Measurements from ENCODE around the gene KAZN.

The KAZN gene

DNA sequence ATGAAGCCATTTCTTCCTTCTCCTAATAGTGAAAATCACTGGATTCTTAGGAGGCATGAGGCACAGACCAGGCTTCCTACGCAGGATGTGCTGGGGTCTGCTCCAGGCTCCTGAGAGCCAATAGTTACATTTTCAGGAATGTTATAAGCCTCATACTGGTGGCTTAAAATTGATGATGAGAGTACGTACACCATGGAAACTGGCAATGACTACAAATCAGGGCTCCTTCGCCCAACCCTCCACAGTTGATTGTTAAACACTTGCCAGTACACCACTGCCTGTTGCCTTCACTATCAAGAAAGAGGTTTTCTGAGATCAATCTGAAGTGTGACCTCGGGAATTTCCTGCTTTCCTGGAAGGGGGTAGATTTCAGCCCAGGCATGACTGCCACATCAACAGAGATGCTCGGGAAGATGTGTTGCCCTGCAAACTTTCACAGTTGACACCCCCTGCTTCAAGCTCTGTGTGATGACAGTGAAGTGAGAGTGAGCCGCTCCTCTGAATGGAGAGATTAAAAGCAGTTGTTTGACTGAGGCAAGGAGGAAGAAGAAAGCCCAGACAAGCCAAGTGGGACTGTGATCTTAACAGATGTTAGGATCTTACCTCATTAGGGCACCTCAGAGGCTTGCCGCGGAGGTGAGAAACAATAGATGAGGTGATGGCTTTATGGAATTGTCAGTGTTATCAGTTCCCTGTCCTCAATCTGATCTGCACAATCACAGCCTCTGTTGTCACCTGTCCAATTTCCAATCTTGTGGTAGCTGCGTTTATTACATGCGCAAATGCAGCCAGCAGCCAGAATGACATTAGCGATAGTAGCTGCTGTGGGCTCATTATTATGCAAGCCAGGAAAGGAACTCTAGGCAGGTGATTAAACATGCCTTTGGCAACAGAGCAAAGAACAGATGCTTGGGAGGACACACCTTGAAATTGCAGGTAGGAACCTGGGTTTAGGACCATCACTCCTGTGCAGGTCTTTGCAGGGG is 277.3 kb downstream of the KAZN start:
- in situ Hi-C loops (cut with HindIII; ENCODE audit: low sequenced_read_pairs) = loop anchor here (25.0 kb wide), 1 partner anchor 211 kb away; no protein-coding TSS in a partner anchor

GRCh38 chr1:14876747-14877146 is 278.3 kb downstream of the KAZN start:
- in situ Hi-C loops (cut with HindIII; ENCODE audit: low sequenced_read_pairs) = loop anchor here (25.0 kb wide), 1 partner anchor 211 kb away; no protein-coding TSS in a partner anchor

DNA sequence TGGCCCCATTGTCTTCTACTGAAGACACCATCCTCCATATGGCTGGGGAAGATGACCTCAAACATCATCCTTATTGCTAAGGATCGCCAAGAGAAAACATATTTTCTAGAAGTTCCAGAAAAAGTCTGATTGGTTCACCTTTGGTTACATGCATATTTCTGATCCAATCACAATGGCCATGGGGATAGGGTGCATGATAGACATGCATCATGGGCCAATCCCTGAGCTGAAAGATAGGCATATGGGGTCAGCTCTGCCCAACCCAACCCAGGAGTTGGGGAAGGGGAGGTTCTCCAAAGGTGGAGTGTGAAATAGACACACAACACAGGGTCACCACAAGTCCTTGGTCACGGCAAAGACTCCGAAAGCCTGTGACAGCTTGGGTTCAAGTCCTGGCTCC is 278.7 kb downstream of the KAZN start:
- in situ Hi-C loops (cut with HindIII; ENCODE audit: low sequenced_read_pairs) = loop anchor here (25.0 kb wide), 1 partner anchor 210 kb away; no protein-coding TSS in a partner anchor

- in situ Hi-C loops (cut with HindIII; ENCODE audit: low sequenced_read_pairs) = loop anchor here (25.0 kb wide), 1 partner anchor 209 kb away; no protein-coding TSS in a partner anchor
Observed at GRCh38 chr1:14878124-14878523, 279.6 kb downstream of the KAZN start.

DNA sequence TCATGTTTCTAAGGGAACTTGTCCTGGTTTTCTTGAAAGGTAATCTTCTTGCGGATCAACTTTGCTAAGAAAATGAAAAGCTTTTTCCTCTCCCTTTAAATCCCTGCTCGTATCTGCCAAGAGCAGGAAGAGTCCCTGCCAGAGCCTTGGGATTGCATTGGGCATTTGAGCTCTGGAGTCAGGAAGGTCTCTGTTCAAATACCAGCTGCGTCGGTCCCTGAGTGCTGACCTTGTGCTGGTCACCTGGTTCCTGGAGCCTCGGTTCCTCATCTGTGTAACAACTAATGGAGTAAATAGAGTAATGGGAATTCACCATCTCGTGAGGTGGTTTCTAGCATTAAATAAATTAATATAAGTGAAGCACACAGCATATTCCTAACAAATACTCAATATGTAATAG is 280.5 kb downstream of the KAZN start:
- in situ Hi-C loops (cut with HindIII; ENCODE audit: low sequenced_read_pairs) = loop anchor here (25.0 kb wide), 1 partner anchor 208 kb away; no protein-coding TSS in a partner anchor

DNA sequence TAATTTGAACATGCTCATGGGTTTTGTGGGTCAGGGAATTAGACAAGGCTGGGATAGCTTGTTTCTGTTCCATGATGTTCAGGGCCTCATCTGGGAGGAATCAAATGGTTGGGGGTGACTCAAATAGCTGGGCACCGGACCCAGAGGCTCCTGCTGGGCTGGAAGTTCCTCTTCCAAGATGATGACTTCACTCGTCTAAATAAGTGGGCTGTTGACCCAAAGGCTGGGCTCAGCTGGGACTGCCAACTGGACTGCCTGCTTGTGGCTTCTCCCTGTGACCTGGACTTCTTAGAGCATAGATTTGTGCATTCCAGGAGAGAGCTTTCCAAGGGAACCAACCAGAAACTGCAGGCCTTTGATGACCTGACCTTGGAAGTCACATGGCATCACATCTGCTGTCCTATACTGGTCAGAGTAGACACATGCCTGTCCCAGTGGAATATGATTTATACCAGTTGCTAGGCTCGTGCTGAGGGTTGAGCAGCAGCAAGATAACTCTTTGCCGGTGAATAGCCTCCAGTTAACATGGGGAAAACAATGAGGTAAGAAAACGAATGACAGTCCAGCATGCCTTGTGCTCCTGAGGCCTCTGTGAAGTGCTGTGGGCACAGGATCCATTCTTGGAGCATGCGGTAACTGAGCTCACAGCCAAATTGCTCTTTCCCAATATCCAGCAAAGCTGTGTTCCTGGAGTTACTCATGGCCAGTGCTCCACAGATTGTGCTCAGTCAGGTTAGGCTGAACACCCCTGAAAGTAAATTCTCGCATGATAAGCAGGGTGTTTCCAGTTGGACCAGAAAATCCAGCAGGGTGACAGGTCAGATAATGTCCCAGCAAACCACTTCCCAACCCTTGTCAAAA is 282.2 kb downstream of the KAZN start:
- in situ Hi-C loops (cut with HindIII; ENCODE audit: low sequenced_read_pairs) = loop anchor here (25.0 kb wide), 1 partner anchor 207 kb away; no protein-coding TSS in a partner anchor

- in situ Hi-C loops (cut with HindIII; ENCODE audit: low sequenced_read_pairs) = loop anchor here (25.0 kb wide), 1 partner anchor 205 kb away; no protein-coding TSS in a partner anchor
Observed at GRCh38 chr1:14881775-14882672, 283.5 kb downstream of the KAZN start.

DNA sequence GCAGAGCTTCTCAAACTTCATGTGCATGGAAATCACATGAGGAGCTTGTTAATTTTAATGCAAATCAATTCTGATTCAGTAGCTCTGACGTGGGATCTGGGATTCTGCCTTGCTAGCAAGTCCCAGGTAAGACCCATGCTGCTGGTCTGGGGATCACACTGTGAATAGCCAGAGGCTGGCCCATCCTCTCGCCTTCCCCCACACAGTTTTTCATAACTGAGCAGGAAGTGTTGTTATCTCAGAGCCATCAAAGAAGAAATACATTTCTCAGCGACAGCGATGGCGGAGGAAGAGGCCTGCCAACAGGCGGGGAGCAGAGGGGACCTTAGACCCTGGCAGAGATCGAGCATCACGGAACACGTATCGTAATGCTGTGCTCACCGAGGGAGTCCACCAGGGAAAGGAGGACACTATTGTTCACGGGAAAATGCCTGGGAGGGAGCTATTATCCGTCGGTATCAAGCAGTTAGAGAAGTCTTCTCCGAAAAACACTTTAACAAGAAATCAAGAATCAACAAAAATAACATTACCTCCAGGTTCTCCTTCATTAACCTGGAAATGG is 286.2 kb downstream of the KAZN start:
- in situ Hi-C loops (cut with HindIII; ENCODE audit: low sequenced_read_pairs) = loop anchor here (25.0 kb wide), 1 partner anchor 203 kb away; no protein-coding TSS in a partner anchor

DNA sequence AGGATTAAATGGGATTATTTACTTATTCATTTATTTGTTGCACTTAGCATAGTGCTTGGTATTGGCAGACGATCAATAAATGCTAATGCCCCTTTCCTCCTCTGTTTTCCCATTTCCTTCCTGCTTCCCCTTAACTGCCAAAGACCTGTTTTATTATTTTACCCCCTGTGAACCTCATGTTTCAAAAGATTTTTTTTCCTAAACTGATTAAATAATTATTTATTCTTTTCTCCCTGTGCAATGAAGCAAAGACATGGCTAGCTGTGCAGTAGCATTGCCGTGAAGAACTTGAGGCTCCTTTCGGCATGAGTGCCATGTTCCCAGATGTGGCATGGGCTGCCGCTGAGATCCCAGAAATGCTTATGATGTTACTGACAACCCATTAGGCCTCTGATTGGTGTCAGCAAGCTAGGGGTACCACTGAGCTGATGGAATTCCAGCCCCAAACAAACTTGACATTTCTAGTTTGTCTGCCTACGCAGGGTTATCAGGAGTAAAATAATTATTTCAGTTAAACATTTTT is 288.6 kb downstream of the KAZN start:
- in situ Hi-C loops (cut with HindIII; ENCODE audit: low sequenced_read_pairs) = loop anchor here (25.0 kb wide), 1 partner anchor 200 kb away; no protein-coding TSS in a partner anchor

- in situ Hi-C loops (cut with HindIII; ENCODE audit: low sequenced_read_pairs) = loop anchor here (25.0 kb wide), 1 partner anchor 199 kb away; no protein-coding TSS in a partner anchor
Observed at GRCh38 chr1:14887764-14888350, 289.4 kb downstream of the KAZN start.

- in situ Hi-C loops (cut with HindIII; ENCODE audit: low sequenced_read_pairs) = loop anchor here (25.0 kb wide), 1 partner anchor 199 kb away; no protein-coding TSS in a partner anchor
Observed at GRCh38 chr1:14888374-14888773, 289.9 kb downstream of the KAZN start.

GRCh38 chr1:14889825-14890440 is 291.4 kb downstream of the KAZN start:
- in situ Hi-C loops (cut with HindIII; ENCODE audit: low sequenced_read_pairs) = loop anchor here (25.0 kb wide), 1 partner anchor 197 kb away; no protein-coding TSS in a partner anchor

DNA sequence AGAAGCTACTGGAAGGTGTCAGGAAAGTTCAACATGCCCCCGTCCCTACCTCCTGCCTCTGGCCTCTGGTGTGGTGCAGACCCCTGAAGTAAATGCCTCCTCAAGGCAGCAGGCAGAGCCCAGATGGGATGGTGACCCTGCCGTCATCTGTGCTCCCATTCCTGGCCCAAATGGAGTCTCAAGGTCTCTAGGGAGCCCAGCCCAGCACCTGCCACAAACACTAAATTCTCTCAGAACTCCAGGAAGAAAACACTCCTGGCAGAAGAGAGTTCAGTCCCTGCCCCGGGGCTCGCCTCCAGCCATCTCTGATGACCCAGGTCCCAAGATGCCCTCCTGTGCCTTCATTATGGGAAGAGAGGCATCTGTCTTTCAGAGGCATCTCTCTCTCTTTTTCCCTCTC is 293.5 kb downstream of the KAZN start:
- in situ Hi-C loops (cut with HindIII; ENCODE audit: low sequenced_read_pairs) = loop anchor here (25.0 kb wide), 1 partner anchor 195 kb away; no protein-coding TSS in a partner anchor

DNA sequence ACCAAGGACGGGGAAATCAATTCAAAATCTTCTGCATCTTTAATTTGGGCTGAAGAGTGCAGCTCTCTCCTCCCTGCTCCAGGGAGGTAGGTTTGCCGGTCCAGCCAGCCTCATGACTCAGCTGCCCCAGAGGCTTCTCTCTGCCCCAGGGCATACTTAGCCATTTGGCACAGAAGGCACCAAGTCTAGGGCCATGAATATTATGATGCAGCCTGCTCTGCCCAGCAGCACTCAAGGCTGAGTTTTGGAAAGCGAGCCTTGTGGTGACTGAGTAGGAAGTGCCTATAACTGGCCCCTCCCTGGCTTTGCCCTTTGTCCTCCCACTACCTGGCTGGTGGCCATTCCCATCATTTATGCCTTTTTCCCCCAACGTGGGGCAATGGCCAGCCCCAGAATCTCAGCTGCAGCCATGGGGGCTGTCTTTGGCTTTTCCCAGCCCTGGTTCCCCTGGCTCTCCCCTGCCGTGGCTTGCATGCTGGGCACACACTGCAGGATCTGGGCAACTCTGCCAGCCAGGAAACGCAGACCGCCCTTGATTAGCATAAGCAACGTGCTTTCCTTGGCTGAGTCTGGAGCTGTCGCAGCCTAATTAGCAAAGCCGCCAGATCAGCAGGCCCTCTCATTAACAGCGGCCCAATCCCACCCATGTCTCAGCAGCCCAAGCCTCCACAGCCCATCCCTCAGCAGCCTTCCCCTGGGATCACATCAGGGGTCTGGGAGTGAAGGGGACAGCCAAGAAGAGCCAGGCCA is 296.5 kb downstream of the KAZN start:
- in situ Hi-C loops (cut with HindIII; ENCODE audit: low sequenced_read_pairs) = loop anchor here (25.0 kb wide), 1 partner anchor 192 kb away; no protein-coding TSS in a partner anchor

DNA sequence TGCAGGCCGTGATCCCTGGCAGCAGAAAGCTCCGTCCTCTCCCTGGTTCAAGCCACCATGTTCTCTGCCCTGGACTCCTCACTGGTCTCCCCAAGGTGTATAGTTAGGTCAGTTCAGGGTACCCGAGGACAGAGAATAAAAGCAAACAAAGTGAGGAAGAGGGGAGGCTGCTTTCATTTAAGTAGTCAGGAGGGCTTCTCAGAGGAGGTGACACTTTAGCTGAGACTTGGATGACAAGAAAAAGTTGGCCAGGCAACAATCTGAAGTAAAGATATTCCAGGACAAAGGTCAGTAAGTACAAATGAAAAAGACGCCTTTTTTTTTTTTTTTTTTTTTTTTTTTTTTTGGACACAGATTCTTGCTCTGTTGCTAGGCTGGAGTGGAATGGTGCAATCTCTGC is 297.2 kb downstream of the KAZN start:
- in situ Hi-C loops (cut with HindIII; ENCODE audit: low sequenced_read_pairs) = loop anchor here (25.0 kb wide), 1 partner anchor 192 kb away; no protein-coding TSS in a partner anchor

GRCh38 chr1:14896381-14897079 is 298.0 kb downstream of the KAZN start:
- in situ Hi-C loops (cut with HindIII; ENCODE audit: low sequenced_read_pairs) = loop anchor here (25.0 kb wide), 1 partner anchor 191 kb away; no protein-coding TSS in a partner anchor

GRCh38 chr1:14897080-14897449 is 298.6 kb downstream of the KAZN start:
- in situ Hi-C loops (cut with HindIII; ENCODE audit: low sequenced_read_pairs) = loop anchor here (25.0 kb wide), 1 partner anchor 190 kb away; no protein-coding TSS in a partner anchor
